HepG2 (cell line): ENCODE measurements around the gene NR2F6. TPM values are rescaled to one million over a fixed set of nuclear protein-coding genes. Genes with fewer than 3 reads are reported as not detected.

Experiments used
- CC2D1A ChIP-seq: sonication (generic); formaldehyde crosslinking; IDR thresholded peaks from 2 replicates; pipeline ENCODE4 v1.8.1; 2023; ENCODE audit warnings: mild to moderate bottlenecking, missing genetic modification reagents
- CHD2 ChIP-seq: IDR thresholded peaks from 2 replicates; pipeline ENCODE4 v1.6.1; 2011; ENCODE audit warnings: low read depth, low read length, improper control_type of control experiment
- ELF4 ChIP-seq: sonication (generic); formaldehyde crosslinking; IDR thresholded peaks from 2 replicates; pipeline ENCODE4 v1.5.0; 2020; ENCODE audit warnings: missing genetic modification reagents, mild to moderate bottlenecking, moderate library complexity, borderline replicate concordance
- GMEB1 ChIP-seq: sonication (generic); formaldehyde crosslinking; IDR thresholded peaks from 2 replicates; pipeline ENCODE4 v1.5.1; 2020; ENCODE audit warnings: missing genetic modification reagents, mild to moderate bottlenecking, borderline replicate concordance
- HMGXB4 ChIP-seq, 2 experiments: sonication (generic) in 1 of 2; formaldehyde crosslinking in 1 of 2; IDR thresholded peaks; 2 replicates each; pipeline versions ENCODE4 v1.4.0 to v1.6.1; 2018 to 2020; ENCODE audit warnings: missing genetic modification reagents in 2 of 2, borderline replicate concordance in 1 of 2, low read depth in 1 of 2, mild to moderate bottlenecking in 1 of 2, missing biosample characterization in 1 of 2
- HNF4A ChIP-seq: sonication (generic); formaldehyde crosslinking; IDR thresholded peaks from 2 replicates; pipeline ENCODE4 v1.4.0; 2020; ENCODE audit warnings: missing genetic modification reagents
- LCORL ChIP-seq, 2 experiments: fragments of 450-650 bp in 1 of 2; sonication (generic) in 1 of 2; formaldehyde crosslinking in 1 of 2; IDR thresholded peaks; 2 replicates each; pipeline versions ENCODE4 v1.5.0 to v1.6.1; 2017 to 2020; ENCODE audit warnings: antibody characterized with exemption in 1 of 2, missing genetic modification reagents in 1 of 2
- MAZ ChIP-seq, 2 experiments: sonication (generic) in 1 of 2; formaldehyde crosslinking in 1 of 2; IDR thresholded peaks; 2 replicates each; pipeline versions ENCODE4 v1.5.0 to v1.6.1; 2012 to 2020; ENCODE audit warnings: low read depth in 2 of 2, mild to moderate bottlenecking in 2 of 2, borderline replicate concordance in 1 of 2, improper control_type of control experiment in 1 of 2, low read length in 1 of 2, missing genetic modification reagents in 1 of 2, moderate library complexity in 1 of 2
- MIER2 ChIP-seq: IDR thresholded peaks from 2 replicates; pipeline ENCODE4 v1.6.1; 2016; ENCODE audit warnings: missing biosample characterization, missing genetic modification reagents
- MLLT10 ChIP-seq: sonication (generic); formaldehyde crosslinking; IDR thresholded peaks from 2 replicates; pipeline ENCODE4 v1.4.0; 2020; ENCODE audit warnings: missing genetic modification reagents
- MTERF4 ChIP-seq: sonication (generic); formaldehyde crosslinking; IDR thresholded peaks from 2 replicates; pipeline ENCODE4 v1.8.0; 2023; ENCODE audit warnings: mild to moderate bottlenecking, missing genetic modification reagents
- NBN ChIP-seq: fragments of 450-650 bp; conservative IDR thresholded peaks from 2 replicates; pipeline ENCODE4 v1.6.1; 2017
- NRL ChIP-seq: sonication (generic); formaldehyde crosslinking; IDR thresholded peaks from 2 replicates; pipeline ENCODE4 v1.5.0; 2020; ENCODE audit warnings: missing genetic modification reagents, mild to moderate bottlenecking, moderate library complexity, borderline replicate concordance
- SAP130 ChIP-seq: IDR thresholded peaks from 2 replicates; pipeline ENCODE4 v1.6.1; 2016; ENCODE audit warnings: low read depth
- SNAPC2 ChIP-seq: sonication (generic); formaldehyde crosslinking; IDR thresholded peaks from 2 replicates; pipeline ENCODE4 v1.8.1; 2022; ENCODE audit warnings: mild to moderate bottlenecking, missing genetic modification reagents
- SOX13 ChIP-seq, 3 experiments: fragments of 450-650 bp in 1 of 3; sonication (generic) in 1 of 3; formaldehyde crosslinking in 1 of 3; IDR thresholded peaks in 2 of 3; conservative IDR thresholded peaks in 1 of 3; 2 replicates each; pipeline versions ENCODE4 v1.5.0 to v1.6.1; 2016 to 2020; ENCODE audit warnings: antibody characterized with exemption in 1 of 3, mild to moderate bottlenecking in 1 of 3, missing compliant biosample characterization in 1 of 3, missing genetic modification reagents in 1 of 3, moderate library complexity in 1 of 3
- TEAD3 ChIP-seq: optimal IDR thresholded peaks from 2 replicates; pipeline ENCODE3; 2016; ENCODE audit warnings: borderline replicate concordance
- ZFY ChIP-seq: sonication (generic); formaldehyde crosslinking; IDR thresholded peaks from 2 replicates; pipeline ENCODE4 v1.4.0; 2020; ENCODE audit warnings: missing genetic modification reagents
- ZNF543 ChIP-seq: sonication (generic); formaldehyde crosslinking; IDR thresholded peaks from 2 replicates; pipeline ENCODE4 v1.4.0; 2020; ENCODE audit warnings: mild to moderate bottlenecking, missing genetic modification reagents
- ZNF556 ChIP-seq: sonication (generic); formaldehyde crosslinking; IDR thresholded peaks from 2 replicates; pipeline ENCODE4 v1.4.0; 2020; ENCODE audit warnings: mild to moderate bottlenecking, missing genetic modification reagents, borderline replicate concordance
- ZNF616 ChIP-seq: sonication (generic); formaldehyde crosslinking; IDR thresholded peaks from 2 replicates; pipeline ENCODE4 v1.5.0; 2020; ENCODE audit warnings: low read depth, mild to moderate bottlenecking, missing genetic modification reagents
- polyA plus RNA-seq, 8 experiments: library from polyadenylated mRNA; depleted of rRNA in 3 of 8; stranded (reverse) in 7 of 8; unstranded in 1 of 8; fragments of >200 nt; fragmentation: Illumina TruSeq in 4 of 8; extraction: Trizol in 4 of 8; gene quantifications; 2 replicates each; pipeline versions ENCODE4 v1.2.1 to v1.2.3, GENCODE V29; 2011 to 2016; ENCODE audit warnings: low read depth in 4 of 8, missing spikeins in 1 of 8, mixed read lengths in 1 of 8; ENCODE audit not compliant: insufficient read depth in 1 of 8
- total RNA-seq, 5 experiments: library from RNA; depleted of rRNA; stranded (reverse); fragments of >200 nt; fragmentation: Illumina TruSeq; extraction: Trizol; gene quantifications; 2 replicates each; pipeline ENCODE4 v1.2.3, GENCODE V29; 2016; ENCODE audit warnings: low read depth in 1 of 5
- TF ChIP-seq, protein P1 (sequence below): sonication (generic); formaldehyde crosslinking; IDR thresholded peaks from 2 replicates; pipeline ENCODE4 v1.5.0; 2020; ENCODE audit warnings: missing genetic modification reagents
- TF ChIP-seq, protein P2 (sequence below): IDR thresholded peaks from 2 replicates; pipeline ENCODE4 v1.6.1; 2012; ENCODE audit warnings: inconsistent platforms

NR2F6 gene
- total and polyA plus RNA-seq, 2 of the 13 experiments (the other 11 are each of a cell fraction or from before 2014, with no cell fraction given): 30.9 to 72.4 TPM

- no peak for TF ChIP-seq ZNF616 (CRISPR knock-in tag)
- TF ChIP-seq NBN: no peak
- 0 out of 2 replicates have a peak, but pooled peaks have one; percentile 63 for TF ChIP-seq ZNF543 (CRISPR knock-in tag)
- no peak for TF ChIP-seq ELF4
- TF ChIP-seq TEAD3 (CRISPR knock-in tag): peak; percentile 30
- TF ChIP-seq CHD2: no peak
- TF ChIP-seq, protein P1, sequence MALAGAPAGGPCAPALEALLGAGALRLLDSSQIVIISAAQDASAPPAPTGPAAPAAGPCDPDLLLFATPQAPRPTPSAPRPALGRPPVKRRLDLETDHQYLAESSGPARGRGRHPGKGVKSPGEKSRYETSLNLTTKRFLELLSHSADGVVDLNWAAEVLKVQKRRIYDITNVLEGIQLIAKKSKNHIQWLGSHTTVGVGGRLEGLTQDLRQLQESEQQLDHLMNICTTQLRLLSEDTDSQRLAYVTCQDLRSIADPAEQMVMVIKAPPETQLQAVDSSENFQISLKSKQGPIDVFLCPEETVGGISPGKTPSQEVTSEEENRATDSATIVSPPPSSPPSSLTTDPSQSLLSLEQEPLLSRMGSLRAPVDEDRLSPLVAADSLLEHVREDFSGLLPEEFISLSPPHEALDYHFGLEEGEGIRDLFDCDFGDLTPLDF (CRISPR knock-in tag): peak; percentile 57; the same call in 1 of the 2 replicates
- 0 out of 2 replicates have a peak, but pooled peaks have one; percentile 37 for TF ChIP-seq MIER2 (CRISPR knock-in tag)
- TF ChIP-seq SNAPC2 (CRISPR knock-in tag): no peak
- TF ChIP-seq, protein P2, sequence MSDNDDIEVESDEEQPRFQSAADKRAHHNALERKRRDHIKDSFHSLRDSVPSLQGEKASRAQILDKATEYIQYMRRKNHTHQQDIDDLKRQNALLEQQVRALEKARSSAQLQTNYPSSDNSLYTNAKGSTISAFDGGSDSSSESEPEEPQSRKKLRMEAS: peak; percentile 82
- TF ChIP-seq SOX13 (IDR thresholded peaks at IDR 0.05): no peak
- peak in 1 of 2 experiments; percentile 39; a peak in 1 of 4 replicates for TF ChIP-seq SOX13 (CRISPR knock-in tag; conservative IDR thresholded peaks at IDR 0.05 in 1 of 2, IDR thresholded peaks at IDR 0.05 in 1 of 2)
- peak; percentile 78 to 80 for TF ChIP-seq HMGXB4 (CRISPR knock-in tag; IDR thresholded peaks at IDR 0.05; ENCODE audit: borderline replicate concordance in 1 of 2, low read depth in 1 of 2)
- no peak for TF ChIP-seq MTERF4 (CRISPR knock-in tag)
- peak; percentile 77 for TF ChIP-seq ZFY
- peak; percentile 24; the same call in 1 of the 2 replicates for TF ChIP-seq ZNF556
- no peak for TF ChIP-seq LCORL (IDR thresholded peaks at IDR 0.05)
- TF ChIP-seq LCORL (CRISPR knock-in tag; IDR thresholded peaks at IDR 0.05): peak; percentile 67
- no peak for TF ChIP-seq CC2D1A (CRISPR knock-in tag)
- peak; percentile 45; the same call in 1 of the 2 replicates for TF ChIP-seq SAP130 (CRISPR knock-in tag)
- TF ChIP-seq HNF4A (CRISPR knock-in tag): 0 out of 2 replicates have a peak, but pooled peaks have one; percentile 5
- no peak for TF ChIP-seq MLLT10 (CRISPR knock-in tag)
- TF ChIP-seq MAZ (IDR thresholded peaks at IDR 0.05; ENCODE audit: borderline replicate concordance, low read depth, low read length): peak; percentile 34; the same call in 1 of the 2 replicates
- no peak for TF ChIP-seq MAZ (CRISPR knock-in tag; IDR thresholded peaks at IDR 0.05; ENCODE audit: low read depth)
- TF ChIP-seq NRL (CRISPR knock-in tag): no peak; the same call in 1 of the 2 replicates
- TF ChIP-seq GMEB1 (CRISPR knock-in tag): no peak
Measured at GRCh38 chr19:17282488-17283125, 36.9 kb upstream of the NR2F6 start (continued).
